ENCODE measurements around the gene HOXC12.

Gene HOXC12

GRCh38 chr12:53956251-53956887 lies 1.7 kb downstream of the HOXC12 start:
- DNase-seq (ENCODE audit: low read depth) = no peak

- no peak for DNase-seq (ENCODE audit: low read depth)
Observed at GRCh38 chr12:53956914-53957536, 2.3 kb downstream of the HOXC12 start.

GRCh38 chr12:53958128-53958527 lies 3.4 kb downstream of the HOXC12 start:
- DNase-seq (ENCODE audit: low read depth) = no peak

DNA sequence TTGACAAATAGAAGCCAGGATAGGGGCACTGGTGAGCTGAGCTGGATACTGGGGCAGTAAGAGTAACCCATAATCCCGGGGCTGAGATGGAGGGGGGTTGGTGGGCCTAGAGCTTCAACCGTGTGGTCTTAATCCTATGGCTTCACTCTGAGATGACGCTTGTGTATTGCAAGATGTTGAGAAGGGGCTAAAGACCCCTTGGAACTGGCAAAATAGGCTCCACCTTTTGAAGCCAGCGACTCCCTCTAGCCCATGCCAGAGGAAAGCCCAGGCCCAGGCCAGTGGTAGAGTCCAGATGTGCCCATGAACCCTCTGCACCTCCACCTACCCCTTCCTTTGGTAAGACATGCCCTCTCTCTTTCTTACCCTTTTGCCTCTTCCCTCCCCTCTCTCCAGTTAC lies 4.6 kb downstream of the HOXC12 start:
- DNase-seq (ENCODE audit: low read depth) = no peak

- DNase-seq (ENCODE audit: low read depth) = no peak
Observed at GRCh38 chr12:53960187-53961024, 5.7 kb downstream of the HOXC12 start.

GRCh38 chr12:53961025-53961761 lies 6.5 kb downstream of the HOXC12 start:
- DNase-seq (ENCODE audit: low read depth) = no peak

- no peak for DNase-seq (ENCODE audit: low read depth)
Observed at GRCh38 chr12:53963005-53963404, 8.3 kb downstream of the HOXC12 start.

DNA sequence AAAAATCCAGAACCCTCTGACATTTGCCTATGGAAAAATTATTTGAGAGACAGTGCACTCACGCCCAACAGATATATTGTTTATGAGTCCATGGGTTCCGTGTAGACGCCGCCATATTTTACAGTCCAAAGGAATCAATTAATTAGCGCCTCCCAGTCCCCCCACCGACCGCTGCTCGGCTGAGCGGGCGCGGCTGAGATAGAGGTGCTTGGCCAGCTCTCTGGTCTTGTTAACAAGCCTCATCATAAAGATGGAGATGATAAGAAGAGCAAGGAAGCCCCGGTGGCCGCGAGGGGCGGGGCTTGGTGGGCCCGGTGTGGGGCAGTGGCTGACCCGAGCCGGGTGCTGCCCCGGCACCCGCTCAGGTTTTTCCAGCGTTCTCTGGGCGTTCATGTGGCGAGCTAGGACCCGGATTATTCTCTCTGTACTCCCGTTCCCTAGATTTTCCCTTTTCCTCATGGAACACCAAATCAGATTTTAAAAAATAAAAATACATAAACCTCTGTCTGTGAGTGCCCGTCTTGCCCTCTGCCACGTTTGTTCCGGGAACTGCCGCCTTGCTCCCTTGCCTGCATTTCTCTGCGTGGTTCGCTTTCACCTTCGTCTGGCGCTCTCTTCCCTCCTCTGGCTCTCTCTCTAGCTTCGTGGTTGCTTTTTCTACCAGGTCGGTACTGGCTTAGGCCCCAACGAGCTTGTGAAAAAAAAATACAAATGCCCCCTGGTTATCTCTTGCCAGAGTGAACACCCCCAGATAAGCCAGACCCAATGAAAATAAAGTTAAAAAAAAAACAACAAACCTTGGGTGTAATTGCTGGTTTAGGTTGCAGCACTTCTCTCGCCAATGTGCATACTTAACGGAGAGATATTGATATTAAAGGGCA lies 9.0 kb downstream of the HOXC12 start:
- DNase-seq (ENCODE audit: low read depth) = no peak

DNA sequence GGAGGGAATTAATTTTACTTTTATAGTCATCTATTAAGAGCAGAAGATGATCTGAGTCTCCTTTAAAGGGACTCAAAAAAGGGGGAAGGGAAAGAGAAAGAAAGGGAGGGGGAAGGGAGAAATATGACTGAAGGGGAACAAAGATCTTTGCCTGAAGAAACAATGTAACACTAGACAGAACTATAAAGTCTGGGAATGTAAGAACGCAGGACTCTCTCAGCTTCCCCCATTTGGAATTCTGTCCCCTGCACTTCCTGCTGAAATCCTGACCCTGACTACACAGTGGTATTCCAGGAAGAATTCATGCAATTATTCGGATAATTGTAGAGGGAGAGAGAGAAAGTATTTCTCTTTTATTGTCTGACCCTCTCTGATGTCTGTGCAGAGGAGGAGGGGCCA lies 9.6 kb downstream of the HOXC12 start:
- DNase-seq (ENCODE audit: low read depth) = no peak

- DNase-seq (ENCODE audit: low read depth) = no peak
Observed at GRCh38 chr12:53965281-53966084, 10.8 kb downstream of the HOXC12 start.

DNA sequence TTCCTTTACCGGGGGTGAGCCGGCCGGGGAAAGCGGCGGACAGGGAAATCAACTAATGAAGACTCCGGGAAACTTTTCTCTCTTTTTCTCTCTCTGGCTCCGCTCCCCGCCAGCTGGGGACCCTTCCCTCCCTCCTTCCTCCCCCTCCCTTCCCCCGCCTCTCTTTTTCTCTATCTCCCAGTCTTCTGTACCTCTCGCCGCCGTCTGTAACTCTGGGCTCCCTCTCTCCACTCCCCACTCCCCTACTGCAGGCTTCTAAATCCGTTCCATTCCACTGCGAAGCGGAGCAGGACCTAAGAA lies 11.3 kb downstream of the HOXC12 start:
- no peak for DNase-seq (ENCODE audit: low read depth)

DNA sequence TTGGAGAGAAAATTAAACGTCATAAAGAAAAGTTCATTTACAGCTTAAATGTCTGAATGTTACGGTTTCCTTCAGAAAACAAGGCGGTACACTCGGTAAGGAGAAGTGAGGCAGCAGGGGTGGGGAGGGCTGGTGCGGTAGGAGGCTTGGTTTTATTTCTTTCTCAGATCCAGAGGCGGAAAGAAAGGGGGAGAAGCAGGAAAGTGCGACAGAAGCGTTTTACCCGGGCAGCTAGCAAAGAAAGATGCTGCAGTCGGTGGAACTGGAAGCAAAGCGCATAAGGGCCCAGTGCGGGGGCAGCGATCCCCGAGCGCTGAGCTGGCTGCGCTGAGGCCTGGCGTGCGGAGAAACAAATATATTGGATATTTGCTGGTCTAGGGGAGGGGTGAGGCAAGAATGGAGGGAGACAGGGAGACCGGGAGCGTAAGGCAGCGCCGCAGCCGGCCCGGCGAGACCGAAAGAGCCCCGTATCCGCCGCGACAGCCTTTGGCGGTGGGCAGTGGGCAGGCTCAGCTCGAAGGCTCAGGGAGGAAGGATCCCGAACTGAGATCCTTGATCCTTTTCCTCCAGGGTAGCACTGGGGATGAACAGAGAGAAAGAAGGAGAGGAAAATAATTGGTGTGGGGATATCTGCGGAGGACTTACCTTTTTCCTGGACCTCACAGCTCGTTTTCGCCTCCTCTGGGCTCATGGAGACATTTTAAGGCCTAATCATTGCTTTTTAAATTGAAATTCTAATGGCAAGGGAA lies 11.9 kb downstream of the HOXC12 start:
- DNase-seq (ENCODE audit: low read depth) = no peak

DNA sequence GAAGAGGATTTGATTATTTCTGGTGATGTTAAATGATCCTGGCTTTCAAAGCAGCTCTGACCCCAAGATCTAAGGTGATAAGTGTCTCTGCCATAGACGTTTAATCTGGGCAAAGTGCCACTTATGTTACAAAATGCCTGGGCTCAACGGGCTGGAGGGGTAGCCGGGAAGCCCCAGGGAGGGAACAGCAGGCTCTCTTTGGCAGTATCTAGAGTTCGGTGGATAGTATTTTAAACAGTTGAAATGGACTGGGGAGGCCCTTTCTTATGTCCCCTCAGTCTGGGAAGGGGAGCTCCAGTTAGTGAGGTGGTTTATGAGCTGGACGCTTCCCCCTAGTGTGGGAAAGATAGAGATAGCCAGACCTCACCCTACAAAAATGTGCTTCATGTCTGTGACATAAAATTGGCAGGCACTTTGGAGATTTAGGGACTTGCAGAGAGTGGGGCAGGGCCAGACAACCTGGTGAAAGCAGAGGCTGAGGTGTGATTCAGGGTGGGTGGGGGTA lies 12.8 kb downstream of the HOXC12 start:
- DNase-seq (ENCODE audit: low read depth) = no peak

DNA sequence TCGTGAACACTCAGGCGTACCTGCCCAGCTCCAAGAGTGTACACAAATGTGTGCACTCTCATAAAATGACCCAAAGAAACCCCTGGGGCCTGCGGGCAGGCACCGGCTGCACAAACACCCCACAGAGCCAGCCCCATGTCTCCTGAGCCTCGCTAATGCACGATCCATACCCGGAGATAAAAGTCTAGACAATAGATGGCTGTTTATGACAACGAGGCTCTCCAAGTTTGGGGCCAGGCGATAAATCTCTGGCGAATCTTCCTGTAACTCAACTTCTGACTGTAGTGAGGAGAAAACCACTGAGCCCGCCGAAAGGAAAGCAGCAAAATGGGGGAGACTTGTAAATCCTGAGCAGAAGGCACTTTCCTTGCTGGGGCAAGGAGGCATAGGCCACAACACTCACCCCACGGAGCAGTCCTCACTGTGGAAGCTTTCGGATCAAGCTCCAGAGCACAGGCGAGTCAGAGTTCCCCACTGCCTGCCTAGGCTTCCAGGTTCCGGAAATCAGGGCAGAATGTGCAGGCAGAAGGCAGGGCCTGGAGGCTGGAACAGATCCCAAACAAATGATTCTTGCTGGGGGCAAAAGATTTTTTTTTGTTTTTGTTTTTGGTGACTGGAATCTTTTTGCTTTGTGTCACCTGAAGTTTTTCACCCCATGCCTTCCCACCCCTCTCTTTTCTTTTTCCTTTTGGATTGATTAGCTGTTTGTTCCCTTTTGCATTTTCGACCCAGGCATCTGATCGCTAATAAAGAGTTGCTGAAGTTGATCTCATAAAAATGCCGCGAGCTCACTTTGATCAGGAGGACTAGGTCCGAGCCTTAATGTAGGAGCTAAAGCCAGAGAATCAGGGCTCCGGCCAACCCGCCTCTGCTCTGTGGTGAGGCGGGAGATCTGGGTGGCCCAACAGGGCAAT lies 13.8 kb downstream of the HOXC12 start:
- DNase-seq (ENCODE audit: low read depth) = no peak

DNA sequence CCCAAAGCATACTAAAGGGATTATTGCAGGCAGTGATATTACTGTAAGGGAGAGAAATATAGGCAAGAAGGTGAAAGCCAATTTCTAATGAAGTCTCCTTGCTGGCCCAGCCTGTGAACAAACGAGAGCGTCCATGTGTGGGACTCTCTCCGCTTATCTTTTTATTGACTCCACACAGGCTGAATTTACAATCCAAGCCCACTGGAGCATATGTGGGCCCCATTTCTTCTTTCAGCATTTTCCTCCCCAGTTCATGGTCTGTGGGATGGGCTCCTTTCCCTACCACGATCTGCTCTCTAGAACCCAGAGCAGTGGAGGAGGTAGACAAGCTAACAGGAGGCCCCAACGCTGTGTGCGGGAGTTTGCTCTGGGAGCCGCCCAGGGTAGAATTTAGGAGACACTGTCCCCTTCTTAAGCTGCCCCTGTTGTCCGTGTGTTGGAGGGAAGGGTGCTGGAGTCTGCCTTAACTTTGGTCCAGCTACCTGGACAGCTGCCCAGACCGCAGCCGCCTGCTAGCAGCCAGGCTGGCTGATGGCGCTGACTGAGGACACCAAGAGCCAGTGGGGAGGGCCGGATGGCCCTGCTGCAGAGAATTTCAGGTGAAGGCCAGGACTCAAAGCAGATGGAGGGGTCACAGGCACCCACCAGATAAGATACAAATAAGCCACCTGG lies 15.0 kb downstream of the HOXC12 start:
- no peak for DNase-seq (ENCODE audit: low read depth)

- no peak for DNase-seq (ENCODE audit: low read depth)
Observed at GRCh38 chr12:53970451-53970850, 15.7 kb downstream of the HOXC12 start.

GRCh38 chr12:53971129-53971528 lies 16.4 kb downstream of the HOXC12 start:
- DNase-seq (ENCODE audit: low read depth) = no peak

- DNase-seq (ENCODE audit: low read depth) = no peak
Observed at GRCh38 chr12:53971686-53972085, 17.0 kb downstream of the HOXC12 start.
